Colonic mucosa (tissue), 4 donors: ENCODE data around the gene MKNK2. TPM values are rescaled to one million over a fixed set of nuclear protein-coding genes. Genes with fewer than 3 reads are reported as not detected.

Experiments
- DNase-seq: peaks from one replicate; pipeline ENCODE4 v3.0.0-alpha.2; 2020
- H3K27ac ChIP-seq: fragments of 200-600 bp; one replicate; pipeline ENCODE4 v1.8.0; 2021
- H3K27me3 ChIP-seq: fragments of 200-600 bp; one replicate; pipeline ENCODE4 v1.8.0; 2021
- H3K36me3 ChIP-seq: fragments of 200-600 bp; one replicate; pipeline ENCODE4 v1.8.0; 2021
- H3K4me1 ChIP-seq: fragments of 200-600 bp; one replicate; pipeline ENCODE4 v1.8.0; 2021; ENCODE audit warnings: mild to moderate bottlenecking
- H3K4me3 ChIP-seq: fragments of 200-600 bp; one replicate; pipeline ENCODE4 v1.8.0; 2021
- H3K9ac ChIP-seq, 2 donors: one replicate each; pipeline ENCODE4 v1.7.0; 2013; ENCODE audit warnings: control low read depth in 2 of 2, low read depth in 2 of 2, low read length in 2 of 2
- H3K9me3 ChIP-seq: fragments of 200-600 bp; one replicate; pipeline ENCODE4 v1.8.0; 2021
- intact Hi-C: fragments of 100-400 bp; cut with DNase I; formaldehyde crosslinking; loops from one replicate; pipeline ENCODE4 v1.14.1; 2022
- total RNA-seq, 2 donors: library from RNA; stranded (reverse); fragmentation: NEBNext Ultra II Directional in 1 of 2; extraction: Animal tissue kit (Norgen Biotek cat#: 25700) in 1 of 2; gene quantifications; one replicate each; pipeline ENCODE4 v1.2.1, GENCODE V29; 2021
- TF ChIP-seq, protein P1 (sequence below): fragments of 200-600 bp; IDR thresholded peaks from one replicate; pipeline ENCODE4 v1.8.0; 2022; ENCODE audit warnings: antibody characterized with exemption, mild to moderate bottlenecking
- donor health status: healthy.
- donor health status: DM: no; HTN: no; CAD: no.
- donor health status: DM: no; HTN: no; CAD: no.

The MKNK2 gene
- total RNA-seq, 2 donors from 2014 or later, result 358 to 589 TPM

DNA sequence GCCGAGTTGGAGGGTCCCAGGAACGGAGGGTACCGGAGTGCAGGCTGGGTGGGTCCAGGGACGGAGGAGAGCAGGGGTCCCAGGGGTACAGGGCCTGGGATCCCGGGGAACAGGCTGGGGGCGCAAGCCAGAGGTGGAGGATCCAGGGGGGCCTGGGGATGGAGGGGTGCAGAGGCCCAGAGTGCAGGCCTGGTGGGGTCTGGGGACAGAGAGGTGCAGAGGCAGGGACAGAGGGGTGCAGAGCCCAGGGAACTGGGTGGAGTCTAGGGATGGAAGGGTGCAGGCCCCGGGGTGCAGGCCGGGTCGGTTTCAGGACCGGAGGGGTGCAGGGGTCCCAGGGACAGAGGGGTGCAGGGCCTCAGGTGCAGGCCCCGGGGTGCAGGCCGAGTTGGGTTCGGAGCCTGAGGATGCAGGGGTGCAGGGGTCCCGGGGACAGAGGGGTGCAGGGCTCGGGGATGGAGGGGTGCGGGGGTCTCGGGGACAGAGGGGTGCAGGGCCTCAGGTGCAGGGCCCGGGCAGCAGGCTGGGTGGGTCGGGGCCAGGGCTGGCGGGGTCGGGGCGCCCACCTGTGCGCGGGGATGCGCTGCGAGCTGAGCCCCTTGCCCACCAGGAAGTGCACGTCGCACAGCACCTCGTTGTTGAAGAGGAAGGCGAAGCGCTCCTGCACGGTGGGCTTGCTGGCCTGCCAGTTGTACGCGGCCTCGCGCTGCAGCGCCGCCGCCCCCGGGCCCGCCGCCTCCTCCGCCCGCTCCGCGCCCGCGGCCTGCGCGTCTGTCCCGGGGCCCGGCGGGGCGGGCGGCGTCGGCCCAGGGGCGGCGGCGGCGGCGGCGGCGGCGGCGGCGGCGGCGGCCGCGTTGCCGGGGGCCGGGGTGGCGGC, 36.1 kb downstream of the MKNK2 start:
- no peaks in the 10 kb centered on the region for H3K36me3 ChIP-seq
- peak overlapping the region; percentile 63 for H3K4me3 ChIP-seq
- H3K27me3 ChIP-seq, result no peaks in the 10 kb centered on the region
- H3K9ac ChIP-seq, result peak overlapping the region; percentile 68 to 79
- H3K4me1 ChIP-seq, result no peaks in the 10 kb centered on the region
- intact Hi-C loops, result loop anchor here (5.0 to 10.0 kb wide), 2 partner anchors 80 to 137 kb away; partner anchors contain the start of gene AP3D1
- no peaks in the 10 kb centered on the region for H3K9me3 ChIP-seq
- no peak overlapping the region for H3K27ac ChIP-seq
- TF ChIP-seq, protein P1, sequence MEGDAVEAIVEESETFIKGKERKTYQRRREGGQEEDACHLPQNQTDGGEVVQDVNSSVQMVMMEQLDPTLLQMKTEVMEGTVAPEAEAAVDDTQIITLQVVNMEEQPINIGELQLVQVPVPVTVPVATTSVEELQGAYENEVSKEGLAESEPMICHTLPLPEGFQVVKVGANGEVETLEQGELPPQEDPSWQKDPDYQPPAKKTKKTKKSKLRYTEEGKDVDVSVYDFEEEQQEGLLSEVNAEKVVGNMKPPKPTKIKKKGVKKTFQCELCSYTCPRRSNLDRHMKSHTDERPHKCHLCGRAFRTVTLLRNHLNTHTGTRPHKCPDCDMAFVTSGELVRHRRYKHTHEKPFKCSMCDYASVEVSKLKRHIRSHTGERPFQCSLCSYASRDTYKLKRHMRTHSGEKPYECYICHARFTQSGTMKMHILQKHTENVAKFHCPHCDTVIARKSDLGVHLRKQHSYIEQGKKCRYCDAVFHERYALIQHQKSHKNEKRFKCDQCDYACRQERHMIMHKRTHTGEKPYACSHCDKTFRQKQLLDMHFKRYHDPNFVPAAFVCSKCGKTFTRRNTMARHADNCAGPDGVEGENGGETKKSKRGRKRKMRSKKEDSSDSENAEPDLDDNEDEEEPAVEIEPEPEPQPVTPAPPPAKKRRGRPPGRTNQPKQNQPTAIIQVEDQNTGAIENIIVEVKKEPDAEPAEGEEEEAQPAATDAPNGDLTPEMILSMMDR, result no peak
- DNase-seq, result no peak

DNA sequence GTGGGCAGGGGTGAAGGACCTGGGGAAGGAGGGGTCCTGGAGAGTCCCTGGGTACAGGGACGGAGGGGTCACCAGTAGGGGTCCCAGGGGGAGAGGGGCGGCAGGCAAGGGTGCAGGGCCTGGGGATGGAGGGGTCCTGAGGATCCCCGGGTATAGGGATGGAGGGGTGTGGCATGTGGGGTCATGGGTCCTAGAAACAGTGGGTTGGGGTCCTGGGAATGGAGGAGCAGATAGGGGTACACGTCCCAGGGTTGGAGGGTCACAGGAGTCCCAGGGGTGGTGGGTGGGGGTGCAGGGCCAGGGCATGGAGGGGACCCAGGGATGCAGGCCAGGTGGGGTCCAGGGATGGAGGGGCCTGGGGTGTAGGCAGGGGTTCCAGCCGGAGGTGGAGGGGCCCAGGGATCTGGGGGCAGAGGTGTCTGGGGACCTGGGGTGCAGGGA, 36.9 kb downstream of the MKNK2 start:
- intact Hi-C loops, result loop anchor here (10.0 kb wide), 1 partner anchor 79 kb away; no protein-coding TSS in a partner anchor
- no peaks in the 10 kb centered on the region for H3K27me3 ChIP-seq
- H3K9ac ChIP-seq, result no peak overlapping the region
- H3K9me3 ChIP-seq, result no peaks in the 10 kb centered on the region
- DNase-seq, result no peak
- peak overlapping the region; percentile 63 for H3K4me3 ChIP-seq
- H3K36me3 ChIP-seq, result no peaks in the 10 kb centered on the region
- H3K4me1 ChIP-seq, result no peaks in the 10 kb centered on the region
- H3K27ac ChIP-seq, result no peak overlapping the region
- TF ChIP-seq, protein P1, result no peak

DNA sequence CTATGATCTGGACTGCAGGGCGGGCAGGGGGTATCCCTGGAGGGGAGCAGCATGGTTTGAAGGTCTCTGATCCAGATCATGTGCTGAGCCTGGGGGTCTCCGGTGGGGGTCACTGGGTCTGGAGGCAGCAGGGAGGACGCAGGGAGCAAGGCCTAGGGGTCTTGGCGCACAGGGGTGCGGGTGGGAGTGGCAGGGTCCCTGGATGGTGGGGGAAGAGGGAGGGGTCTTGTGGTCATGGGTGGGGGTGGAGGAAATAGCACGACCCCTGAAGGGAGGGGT, 37.4 kb downstream of the MKNK2 start:
- H3K9me3 ChIP-seq, result no peaks in the 10 kb centered on the region
- no peak overlapping the region for H3K4me3 ChIP-seq
- no peak for DNase-seq
- TF ChIP-seq, protein P1, result no peak
- H3K9ac ChIP-seq, result no peak overlapping the region
- intact Hi-C loops, result loop anchor here (10.0 kb wide), 1 partner anchor 79 kb away; no protein-coding TSS in a partner anchor
- H3K27ac ChIP-seq, result no peak overlapping the region
- H3K36me3 ChIP-seq, result no peaks in the 10 kb centered on the region
- H3K27me3 ChIP-seq, result no peaks in the 10 kb centered on the region
- H3K4me1 ChIP-seq, result no peaks in the 10 kb centered on the region

DNA sequence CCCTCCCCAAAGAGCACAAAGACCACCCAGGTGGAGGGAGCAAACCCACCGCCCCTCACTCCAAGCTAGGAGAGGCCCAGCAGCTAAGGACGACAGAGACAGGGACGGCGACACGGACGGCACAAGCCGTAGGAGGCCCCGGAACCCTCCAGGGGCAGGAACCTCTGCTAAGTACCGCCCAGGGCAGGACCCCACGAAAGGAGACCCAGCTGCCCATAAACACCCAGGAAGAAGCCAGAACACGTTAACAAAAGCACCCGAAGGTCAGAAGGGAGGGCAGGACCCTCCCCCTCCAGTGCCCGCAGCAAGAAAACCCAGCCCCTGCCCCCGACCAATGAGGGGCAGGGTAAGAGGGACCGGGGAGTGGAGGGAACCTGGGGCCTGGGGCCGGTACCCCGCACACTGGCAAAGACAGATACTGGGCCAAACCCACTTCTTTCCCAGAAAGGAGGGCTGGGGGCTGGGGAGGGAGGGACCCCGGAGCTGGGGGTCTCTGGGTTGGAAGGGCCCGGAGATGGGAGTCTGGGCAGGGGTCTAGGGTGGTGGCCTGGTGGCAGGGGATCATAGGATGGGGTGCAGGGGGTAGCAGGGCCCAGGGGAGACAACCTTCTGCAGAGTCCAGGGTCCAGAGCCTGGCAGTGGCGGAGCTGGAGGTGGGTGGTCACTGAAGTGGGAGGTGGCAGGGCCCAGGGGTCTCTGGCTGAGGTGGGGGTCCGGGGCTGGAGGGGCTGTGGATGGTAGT, 37.9 kb downstream of the MKNK2 start:
- H3K27ac ChIP-seq, result no peak overlapping the region
- no peak for DNase-seq
- TF ChIP-seq, protein P1, result no peak

DNA sequence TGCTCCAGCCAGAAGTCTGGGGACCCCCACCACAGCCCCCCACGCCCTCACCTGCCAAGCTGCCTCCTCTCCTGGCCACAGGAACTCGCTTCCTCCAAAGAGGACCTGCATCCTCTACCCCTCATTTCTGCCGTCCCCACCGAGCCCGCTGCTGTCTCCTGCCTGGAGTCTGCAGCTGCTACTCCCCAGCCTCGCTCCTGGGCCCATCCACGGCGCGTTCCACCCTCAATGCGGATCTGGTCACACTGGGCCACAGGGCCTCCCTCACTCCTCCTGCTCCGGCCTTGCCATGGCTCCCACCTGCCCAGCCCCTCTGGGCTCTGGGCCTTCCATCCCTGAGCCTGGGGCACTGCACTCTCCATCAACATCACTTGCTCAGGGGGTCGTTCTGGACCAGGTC, 39.9 kb downstream of the MKNK2 start:
- DNase-seq, result no peak
- intact Hi-C loops, result loop anchor here (10.0 kb wide), 1 partner anchor 76 kb away; no protein-coding TSS in a partner anchor

More for the DNA sequence above, 37.9 kb downstream of the MKNK2 start:
- Histone ChIP-seq H3K36me3 (no peaks in the 10 kb centered on the region), H3K9ac (no peak overlapping the region), H3K4me1 (no peaks in the 10 kb centered on the region), H3K27me3 (no peaks in the 10 kb centered on the region), H3K9me3 (no peaks in the 10 kb centered on the region), H3K4me3 (no peak overlapping the region)
- intact Hi-C loops, result loop anchor here (10.0 kb wide), 1 partner anchor 78 kb away; no protein-coding TSS in a partner anchor

More for the DNA sequence above, 39.9 kb downstream of the MKNK2 start:
- Histone ChIP-seq H3K4me3 (no peak overlapping the region), H3K36me3 (no peaks in the 10 kb centered on the region), H3K27ac (no peak overlapping the region), H3K9ac (no peak overlapping the region), H3K4me1 (no peaks in the 10 kb centered on the region), H3K9me3 (no peaks in the 10 kb centered on the region), H3K27me3 (no peaks in the 10 kb centered on the region)
- TF ChIP-seq, protein P1, result no peak
